GM12801 (cell line): ENCODE results near the gene EXOSC1.

Experiments used
- CTCF ChIP-seq: IDR thresholded peaks from one replicate; pipeline ENCODE4 v1.5.1; 2011; ENCODE audit warnings: control low read depth; ENCODE audit not compliant: insufficient read length; ENCODE audit errors: extremely low read depth

The EXOSC1 gene

GRCh38 chr10:97400665-97401454 lies 44.9 kb downstream of the EXOSC1 start, which contains the start of gene RRP12:
Gene RRP12, minus strand, starts transcription at chr10:97401340. Its CDS starts 109 bp downstream, at chr10:97401231.
- no peak for TF ChIP-seq CTCF

GRCh38 chr10:97399843-97400545 lies 45.8 kb downstream of the EXOSC1 start:
- no peak for TF ChIP-seq CTCF

- TF ChIP-seq CTCF, result no peak
Observed at GRCh38 chr10:97396056-97396455, 49.8 kb downstream of the EXOSC1 start.

GRCh38 chr10:97393034-97393573 lies 52.7 kb downstream of the EXOSC1 start:
- no peak for TF ChIP-seq CTCF

- no peak for TF ChIP-seq CTCF
Observed at GRCh38 chr10:97390091-97390490, 55.7 kb downstream of the EXOSC1 start.

- no peak for TF ChIP-seq CTCF
Observed at GRCh38 chr10:97388152-97388551, 57.7 kb downstream of the EXOSC1 start.
